T47D (cell line): ENCODE measurements around the gene DSC1.
"Not testable (repeated sequence)": the region's sequence is repeated elsewhere in the genome, so short reads cannot be mapped to it uniquely, and the experiment has no call there.

Source experiments
- DNase-seq, 2 experiments: peaks; one replicate each; pipeline versions ENCODE4 v3.0.0 to v3.0.0-alpha.2; 2011 to 2012; ENCODE audit warnings: low read depth in 1 of 2, low spot score in 1 of 2
- JUND ChIP-seq: IDR thresholded peaks from 2 replicates; pipeline ENCODE4 v1.6.1; 2012; ENCODE audit warnings: low read depth
- in situ Hi-C: cut with HindIII; loops from 2 replicates; pipeline ENCODE4 v1.10.0; 2016; ENCODE audit warnings: low sequenced_read_pairs, low pct_unique_long_range_greater_than_20kb

DSC1 gene

GRCh38 chr18:31156821-31157763, 5.6 kb downstream of the DSC1 start:
- peak; percentile 9 to 88 for DNase-seq
- in situ Hi-C loops: no loop called here
- TF ChIP-seq JUND: no peak

- in situ Hi-C loops: no loop called here
- no peak for DNase-seq
- no peak for TF ChIP-seq JUND
Measured at GRCh38 chr18:31155498-31155897, 7.2 kb downstream of the DSC1 start.

- no peak for DNase-seq
- in situ Hi-C loops: no loop called here
- no peak for TF ChIP-seq JUND
Measured at GRCh38 chr18:31154181-31154580, 8.5 kb downstream of the DSC1 start.

GRCh38 chr18:31149351-31149750, 13.3 kb downstream of the DSC1 start:
- no peak for DNase-seq
- TF ChIP-seq JUND: no peak
- in situ Hi-C loops: no loop called here

GRCh38 chr18:31148600-31148999, 14.1 kb downstream of the DSC1 start:
- TF ChIP-seq JUND: no peak
- in situ Hi-C loops: no loop called here
- no peak for DNase-seq

- in situ Hi-C loops: no loop called here
- no peak for TF ChIP-seq JUND
- no peak for DNase-seq
Measured at GRCh38 chr18:31146809-31147208, 15.8 kb downstream of the DSC1 start.

GRCh38 chr18:31143025-31143424, 19.6 kb downstream of the DSC1 start:
- in situ Hi-C loops: no loop called here
- DNase-seq: peak in 1 of 2 experiments; percentile 35
- TF ChIP-seq JUND: no peak

GRCh38 chr18:31138709-31139108, 23.9 kb downstream of the DSC1 start:
- no peak for DNase-seq
- TF ChIP-seq JUND: no peak
- in situ Hi-C loops: no loop called here

GRCh38 chr18:31134988-31135529, 27.6 kb downstream of the DSC1 start:
- no peak for TF ChIP-seq JUND
- in situ Hi-C loops: no loop called here
- DNase-seq: no peak

- no peak for TF ChIP-seq JUND
- in situ Hi-C loops: no loop called here
- no peak for DNase-seq
Measured at GRCh38 chr18:31129398-31130115, 33.1 kb downstream of the DSC1 start.

GRCh38 chr18:31125878-31126277, 36.8 kb downstream of the DSC1 start:
- in situ Hi-C loops: no loop called here
- no peak for TF ChIP-seq JUND

GRCh38 chr18:31123125-31123524, 39.5 kb downstream of the DSC1 start:
- DNase-seq, in situ Hi-C loops: not testable (repeated sequence)

More at GRCh38 chr18:31125878-31126277, 36.8 kb downstream of the DSC1 start:
- DNase-seq: no peak

- DNase-seq: no peak
- in situ Hi-C loops: no loop called here
- no peak for TF ChIP-seq JUND
Measured at GRCh38 chr18:31120594-31120993, 42.1 kb downstream of the DSC1 start.
